C4-2B (cell line): ENCODE measurements around the gene NTRK2.

Experiments
- CTCF ChIP-seq: fragments of 450-650 bp; conservative IDR thresholded peaks from 2 replicates; pipeline ENCODE4 v1.5.1; 2017; ENCODE audit warnings: mild to moderate bottlenecking
- ZFX ChIP-seq: fragments of 450-650 bp; IDR thresholded peaks from 2 replicates; pipeline ENCODE4 v1.6.1; 2017

- TF ChIP-seq CTCF = no peak
- TF ChIP-seq ZFX = no peak
Observed at GRCh38 chr9:84748112-84748511, 78.6 kb downstream of the NTRK2 start.
